SH-SY5Y (cell line): Measurements from ENCODE around the gene FAN1.

Experiments used
- GATA2 ChIP-seq: IDR thresholded peaks from 2 replicates; pipeline ENCODE4 v1.6.1; 2011; ENCODE audit warnings: mild to moderate bottlenecking, low read depth, low read length
- GATA3 ChIP-seq: IDR thresholded peaks from 2 replicates; pipeline ENCODE4 v1.6.1; 2011; ENCODE audit warnings: low read depth, mild to moderate bottlenecking, low read length, moderate library complexity

DNA sequence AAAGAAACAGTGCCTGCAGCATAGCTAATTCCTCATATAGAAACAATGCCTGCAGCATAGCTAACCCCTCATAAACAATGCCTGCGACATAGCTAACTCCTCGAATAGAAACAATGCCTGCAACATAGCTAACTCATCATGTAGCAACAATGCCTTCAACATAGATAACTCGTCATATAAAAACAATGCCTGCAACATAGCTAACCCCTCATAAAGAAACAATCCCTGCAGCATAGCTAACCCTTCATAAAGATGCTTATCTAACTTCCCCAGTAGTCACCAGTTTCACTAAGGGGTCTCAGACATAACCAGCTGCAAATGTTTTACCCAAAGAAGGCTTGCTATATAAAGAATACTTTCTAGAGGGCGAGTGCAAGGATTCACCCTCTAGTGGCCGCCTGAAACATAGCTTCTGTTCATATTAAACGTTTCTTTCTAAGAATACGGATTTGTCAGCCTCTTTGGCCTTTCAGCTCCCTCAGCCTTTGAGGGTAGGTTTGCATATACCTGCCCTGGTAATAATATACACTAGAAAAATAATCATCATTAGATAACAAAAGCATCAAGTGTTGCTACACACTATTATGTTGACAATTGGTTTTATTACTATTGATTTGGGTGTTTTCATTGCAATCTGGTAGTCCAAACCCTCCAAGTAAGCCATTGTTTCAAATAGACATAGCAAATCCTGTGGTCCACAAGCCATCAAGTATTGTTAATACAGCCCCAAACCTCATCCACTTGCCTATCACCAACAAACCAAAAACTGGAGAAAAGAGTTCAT is 44.4 kb upstream of the FAN1 start:
- TF ChIP-seq GATA3, result no peak
- TF ChIP-seq GATA2, result no peak
